Smooth muscle cell of the brain vasculature (primary cell): ENCODE data around the gene PTGR1.
"Not testable (repeated sequence)": the region's sequence is repeated elsewhere in the genome, so short reads cannot be mapped to it uniquely, and the experiment has no call there.

ENCODE experiments used
- DNase-seq: peaks from one replicate; pipeline ENCODE4 v3.0.0-alpha.2; 2012; ENCODE audit warnings: low read depth, low spot score

Gene PTGR1

DNA sequence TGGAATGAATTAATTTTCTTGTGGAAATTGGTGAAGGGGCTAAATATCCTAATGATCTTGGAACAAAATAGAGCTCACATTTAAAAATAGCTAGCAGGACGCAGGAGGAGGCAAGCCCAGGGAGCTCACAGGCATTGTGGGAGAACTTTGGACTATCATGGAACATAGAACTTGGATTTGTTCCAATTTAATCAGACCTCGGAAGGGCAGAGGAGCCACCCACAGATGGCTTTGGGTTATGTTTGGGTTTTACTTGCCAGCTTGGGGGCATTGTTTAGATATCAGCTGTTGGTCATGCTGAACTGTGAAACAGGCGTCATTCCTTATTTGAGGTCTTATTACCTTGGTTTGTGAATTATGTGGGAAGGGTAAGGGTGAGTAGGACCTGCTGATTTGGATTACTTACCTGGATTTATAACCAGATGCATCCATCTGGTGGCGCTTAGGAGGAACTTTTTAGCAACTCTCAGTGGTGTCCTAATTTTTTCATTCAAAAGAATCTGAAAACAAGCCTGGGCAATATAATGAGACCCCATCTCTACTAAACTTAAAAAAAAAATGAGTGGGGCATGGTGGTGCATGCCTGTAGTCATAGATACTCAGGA lies 14.1 kb upstream of the PTGR1 start:
- no peak for DNase-seq

DNA sequence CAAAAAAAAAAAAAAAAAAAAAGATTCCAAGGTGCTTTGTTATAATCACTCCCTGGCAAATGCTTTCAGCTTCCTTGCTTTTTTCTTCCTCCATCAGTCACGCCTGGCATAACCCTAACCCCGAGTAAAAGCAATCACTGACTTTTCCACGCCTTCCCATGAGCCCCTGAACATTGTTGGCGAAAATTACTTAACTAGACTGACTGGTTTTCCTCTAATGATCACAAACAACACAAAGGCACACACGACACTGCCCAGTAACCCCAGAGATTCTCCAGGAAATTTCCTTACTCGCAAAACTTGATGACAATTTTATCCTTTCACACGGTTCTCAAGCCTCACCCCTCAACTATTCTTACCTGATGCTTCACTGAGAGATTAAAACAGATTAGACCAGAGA lies 11.4 kb upstream of the PTGR1 start:
- DNase-seq: no peak

DNA sequence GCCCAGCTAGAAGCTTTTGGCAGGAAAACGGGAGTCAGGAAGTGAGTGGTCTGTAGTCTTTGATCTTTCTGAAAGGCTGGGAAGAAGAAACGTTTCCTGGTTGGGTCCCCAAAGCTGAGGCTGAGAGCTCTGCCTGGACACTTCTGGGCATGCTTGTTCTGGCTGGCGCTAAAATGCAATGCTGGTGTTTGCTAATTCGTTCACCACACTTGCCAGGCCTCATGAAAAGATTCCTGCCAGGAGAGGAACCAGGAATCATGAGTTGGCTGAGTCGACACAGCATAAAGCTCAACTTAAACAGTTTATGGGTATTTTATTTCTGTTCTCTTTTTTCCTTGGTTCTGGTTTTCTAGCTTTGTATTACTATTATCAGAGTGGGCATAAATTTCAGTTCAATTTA lies 10.7 kb upstream of the PTGR1 start:
- no peak for DNase-seq

DNA sequence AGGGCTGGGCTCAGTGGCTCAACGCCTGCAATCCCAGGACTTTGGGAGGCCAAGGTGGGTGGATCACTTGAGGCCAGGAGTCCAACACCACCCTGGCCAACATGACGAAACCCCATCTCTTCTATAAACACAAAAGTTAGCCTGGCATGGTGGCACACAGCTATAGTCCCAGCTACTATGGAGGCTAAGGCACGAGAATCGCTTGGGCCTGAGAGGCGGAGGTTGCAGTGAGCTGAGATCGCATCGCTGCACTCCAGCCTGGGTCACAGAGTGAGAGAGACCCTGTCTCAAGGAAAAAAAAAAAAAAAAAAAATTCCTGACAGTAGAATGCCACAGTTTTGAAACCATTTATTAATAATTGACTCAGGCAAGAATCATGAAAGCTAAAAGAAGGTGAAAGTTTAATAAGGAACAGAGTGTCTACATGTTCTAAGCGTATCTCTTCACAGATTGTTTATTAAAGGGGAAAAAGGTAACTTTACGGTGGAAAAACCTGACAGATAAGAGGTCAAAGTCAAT lies 5.7 kb upstream of the PTGR1 start:
- DNase-seq: no peak

DNA sequence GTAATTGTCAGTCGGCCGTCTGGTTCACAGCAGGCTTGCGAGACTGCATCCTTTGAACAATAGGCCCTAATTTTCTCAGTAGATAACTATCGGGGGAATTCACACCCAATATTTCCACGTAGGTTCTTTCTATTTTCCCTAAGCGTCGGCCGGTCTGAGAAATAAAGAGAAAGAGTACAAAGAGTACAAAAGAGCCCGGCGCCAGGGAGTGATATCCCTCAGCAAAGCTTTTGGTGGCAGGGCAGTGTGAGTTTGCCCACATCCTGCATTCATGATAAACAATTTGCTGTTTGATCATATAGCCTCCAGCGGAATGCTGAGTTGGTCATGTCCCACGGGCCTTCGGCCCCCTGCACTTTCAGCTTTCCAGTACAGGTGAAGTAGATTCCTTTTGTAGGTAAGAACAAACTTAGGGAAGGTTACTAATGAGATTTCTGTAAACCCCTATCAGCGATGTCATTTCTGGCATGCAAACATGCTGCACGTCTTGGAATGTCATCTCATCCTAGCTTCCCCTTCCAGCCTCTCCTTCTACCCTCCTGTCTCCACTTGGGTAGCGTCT lies 4.7 kb upstream of the PTGR1 start:
- DNase-seq: no peak

DNA sequence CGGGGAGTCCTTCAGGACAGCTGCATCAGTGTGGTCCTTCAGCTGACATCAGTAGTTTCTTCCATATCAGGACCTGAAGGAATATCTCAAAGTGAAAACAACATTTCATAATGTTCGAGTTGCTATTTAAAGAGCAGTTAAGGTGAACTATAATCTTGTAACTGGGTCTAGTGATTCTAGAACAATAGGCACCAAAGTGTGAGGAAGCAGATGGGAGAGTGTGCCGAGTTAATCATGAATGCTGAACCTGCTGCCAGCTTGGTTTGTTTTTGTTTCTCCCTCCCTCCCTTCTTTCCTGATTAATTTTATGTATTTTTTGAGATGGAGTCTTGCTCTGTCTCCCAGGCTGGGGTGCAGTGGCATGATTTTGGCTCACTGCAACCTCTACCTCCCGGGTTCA lies 3.6 kb upstream of the PTGR1 start:
- DNase-seq: no peak

DNA sequence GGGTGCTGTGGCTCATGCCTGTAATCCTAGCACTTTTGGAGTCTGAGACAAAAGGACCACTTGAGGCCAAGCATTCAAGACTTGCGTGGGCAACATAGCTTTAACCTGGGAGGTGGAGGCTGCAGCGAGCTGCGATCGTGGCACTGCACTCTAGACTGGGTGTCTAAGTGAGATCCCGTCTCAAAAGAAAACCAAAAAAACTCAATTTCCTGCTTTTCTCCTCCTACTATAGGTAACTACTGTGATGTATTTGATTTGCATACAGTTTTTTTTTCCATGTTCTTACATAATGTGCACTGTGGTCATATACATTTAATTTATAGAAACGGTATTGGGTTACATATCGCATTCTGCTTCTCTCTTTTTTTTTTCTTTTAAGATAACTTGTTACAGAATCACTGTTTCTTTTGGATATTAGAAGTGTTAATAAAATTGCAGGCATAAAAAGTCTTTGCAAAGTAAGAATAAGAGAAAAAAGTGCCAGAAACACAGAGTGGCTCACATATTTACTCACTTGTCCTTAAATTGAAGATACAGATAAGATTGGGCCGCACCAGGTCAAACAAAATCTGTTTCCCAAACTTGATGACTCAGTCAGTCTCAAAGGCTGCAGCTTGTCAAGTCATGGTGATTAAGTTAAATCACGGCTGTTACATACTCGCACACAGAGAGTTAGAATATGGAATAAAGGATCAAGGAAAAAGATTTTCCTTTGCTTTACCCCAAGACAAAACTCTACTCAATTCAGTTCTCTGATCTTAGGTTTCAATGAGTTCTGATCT lies 2.0 kb upstream of the PTGR1 start:
- no peak for DNase-seq

DNA sequence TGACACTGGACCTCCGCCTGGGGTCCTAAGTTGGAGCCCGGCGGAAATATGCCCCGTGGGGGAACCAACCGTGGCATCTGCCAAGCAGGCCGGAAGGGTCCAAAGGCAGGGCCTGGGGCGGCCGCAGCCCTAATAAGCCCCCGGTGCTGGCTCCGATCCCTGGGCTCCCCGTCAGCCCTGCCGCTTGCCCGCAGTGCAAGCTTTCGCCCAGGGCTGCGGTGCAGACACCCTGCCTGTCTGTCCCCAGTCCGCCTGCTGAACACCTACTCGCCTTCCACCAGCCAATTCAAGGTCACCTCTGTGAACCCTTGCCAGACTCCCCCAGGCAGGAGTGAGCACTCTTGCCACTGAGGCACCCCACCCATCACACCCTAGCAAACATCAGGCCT lies 502 bp upstream of the PTGR1 start:
- DNase-seq: no peak

DNA sequence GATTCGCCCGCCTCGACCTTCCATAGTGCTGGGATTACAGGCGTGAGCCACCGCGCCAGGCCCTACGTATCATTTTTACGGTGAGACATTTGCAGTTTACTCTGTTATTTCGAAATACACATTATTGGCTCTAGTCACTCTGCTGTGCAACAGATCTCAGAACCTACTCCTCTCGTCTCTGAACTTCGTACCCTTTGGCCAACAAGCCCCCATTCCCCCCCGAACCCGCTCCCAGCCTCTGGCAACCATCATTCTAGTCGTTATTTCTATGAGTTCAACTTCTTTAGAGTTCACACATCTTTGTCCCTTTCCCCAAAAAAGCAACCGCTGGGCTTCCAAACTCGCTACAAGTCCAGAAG lies 735 bp downstream of the PTGR1 start:
- DNase-seq: no peak

DNA sequence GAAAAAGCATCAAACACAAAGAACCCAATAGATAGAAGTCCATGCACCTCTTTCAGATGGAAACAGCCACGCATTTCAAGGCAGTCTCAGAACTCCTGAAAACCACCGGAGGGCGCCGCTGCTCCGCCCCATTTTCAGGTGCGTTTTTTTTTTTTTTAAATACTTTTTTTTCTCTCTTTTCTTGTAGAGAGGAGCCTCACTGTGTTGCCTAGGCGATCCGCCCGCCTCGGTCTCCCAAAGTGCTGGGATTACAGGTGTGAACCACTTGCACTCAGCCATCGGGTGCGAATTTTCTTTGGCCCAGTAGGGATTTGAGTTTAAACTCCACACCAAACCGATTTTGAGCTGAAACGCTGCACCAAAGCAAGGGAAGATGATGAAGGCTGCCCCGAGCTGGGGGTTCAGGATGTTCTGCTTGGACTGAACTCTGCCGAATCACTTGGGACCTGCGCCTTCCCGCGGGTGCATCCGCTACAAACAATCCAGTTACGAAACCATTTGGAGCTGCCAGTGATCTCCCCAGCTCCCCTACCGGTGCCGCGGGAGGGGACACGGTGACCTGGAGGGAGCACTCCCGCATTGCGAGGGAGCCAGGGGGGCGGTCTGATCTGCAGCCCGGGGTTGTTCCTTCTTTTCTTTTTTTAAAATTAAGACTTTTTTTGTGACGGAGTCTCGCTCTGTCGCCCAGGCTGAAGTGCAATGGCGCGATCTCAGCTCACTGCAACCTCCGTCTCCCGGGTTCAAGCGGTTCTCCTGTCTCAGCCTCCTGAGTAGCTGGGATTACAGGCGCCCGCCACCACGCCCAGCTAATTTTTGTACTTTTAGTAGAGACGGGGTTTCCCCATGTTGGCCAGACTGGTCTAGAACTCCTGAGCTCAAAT lies 1.4 kb downstream of the PTGR1 start:
- no peak for DNase-seq

DNA sequence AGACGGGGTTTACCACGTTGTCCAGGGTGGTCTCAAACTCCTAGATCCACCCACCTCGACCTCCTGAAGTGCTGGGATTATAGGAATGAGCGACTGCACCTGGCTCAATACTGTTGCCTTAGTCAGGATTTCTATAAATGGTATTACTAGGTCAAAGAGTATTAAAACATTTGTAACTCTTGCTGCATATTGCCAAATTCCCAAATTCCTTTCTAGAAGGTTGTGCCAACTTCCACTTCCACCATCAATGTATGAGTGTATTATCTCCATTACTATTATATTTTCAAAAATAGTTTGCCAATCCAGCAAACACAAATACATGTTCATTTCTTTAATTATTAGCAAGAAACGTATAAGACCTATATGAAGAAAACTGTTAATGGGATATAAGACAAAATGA lies 10.6 kb downstream of the PTGR1 start:
- no peak for DNase-seq

DNA sequence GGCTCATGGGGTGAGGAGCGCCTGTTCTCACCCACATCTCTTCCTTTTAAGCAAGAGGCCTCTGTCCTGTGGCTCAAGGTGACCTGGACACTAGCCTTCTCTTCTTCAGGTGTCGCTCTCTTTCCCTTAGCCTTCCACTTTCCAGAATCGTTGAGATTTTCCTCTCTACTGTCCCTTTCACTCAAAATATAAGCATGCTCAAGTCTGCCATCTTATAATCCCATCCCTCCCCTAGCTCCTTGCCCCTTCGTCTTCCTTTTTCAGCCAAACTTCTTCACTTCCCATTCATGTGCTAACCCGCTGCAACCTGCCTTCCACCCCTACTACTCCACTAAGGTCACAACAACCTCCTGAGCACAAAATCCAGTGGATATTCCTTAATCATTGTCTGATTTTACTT lies 13.1 kb downstream of the PTGR1 start:
- DNase-seq: no peak

DNA sequence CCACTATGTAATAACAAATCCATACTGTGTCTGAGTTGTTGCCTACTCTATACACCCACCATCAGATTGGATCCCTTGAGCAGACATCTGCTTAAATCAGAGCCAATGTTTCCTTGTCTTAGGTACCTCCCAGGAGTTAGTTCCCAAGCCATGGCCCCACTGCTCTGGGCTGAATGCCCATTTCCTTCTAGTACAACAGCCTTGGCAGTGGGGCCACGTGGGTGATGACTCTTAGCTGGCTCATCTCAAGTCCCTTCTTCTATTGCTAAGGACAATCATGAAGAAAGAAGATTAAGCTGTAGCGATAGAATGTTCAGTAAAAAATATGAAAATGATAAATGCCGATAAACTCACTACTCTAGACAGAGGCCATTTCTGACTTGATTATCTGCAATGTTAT lies 16.6 kb downstream of the PTGR1 start:
- no peak for DNase-seq

DNA sequence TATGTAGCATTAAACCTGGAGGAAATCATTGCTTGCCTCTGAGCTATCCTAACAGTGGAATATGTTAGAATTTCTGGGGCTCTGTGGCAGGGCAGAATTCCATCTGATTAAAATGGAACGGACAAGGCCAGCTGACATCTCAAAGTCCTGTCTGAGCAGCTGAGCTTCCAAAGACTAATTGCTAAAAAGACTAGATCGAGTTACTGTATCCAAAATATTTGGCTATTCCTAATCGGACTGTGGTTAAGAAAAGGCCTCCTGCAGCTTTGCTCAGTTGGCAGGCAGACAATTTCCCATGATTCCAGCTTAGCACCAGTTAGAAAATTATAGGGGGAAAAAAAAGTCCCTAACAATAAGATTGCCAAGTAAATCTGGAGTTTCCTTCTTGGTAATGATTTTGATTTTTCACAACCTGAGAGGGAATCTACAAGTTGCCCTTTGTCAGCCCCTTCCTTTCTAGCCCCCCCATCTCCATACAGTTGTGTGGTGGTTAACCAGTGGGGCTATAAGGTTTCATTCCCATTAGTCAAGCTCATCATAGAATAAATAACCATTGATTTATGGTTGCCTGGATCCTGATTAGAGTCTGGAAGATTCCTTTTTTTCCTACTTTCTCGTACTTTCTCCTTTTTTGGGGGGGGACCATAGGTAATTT lies 26.4 kb downstream of the PTGR1 start:
- DNase-seq: peak; percentile 49

DNA sequence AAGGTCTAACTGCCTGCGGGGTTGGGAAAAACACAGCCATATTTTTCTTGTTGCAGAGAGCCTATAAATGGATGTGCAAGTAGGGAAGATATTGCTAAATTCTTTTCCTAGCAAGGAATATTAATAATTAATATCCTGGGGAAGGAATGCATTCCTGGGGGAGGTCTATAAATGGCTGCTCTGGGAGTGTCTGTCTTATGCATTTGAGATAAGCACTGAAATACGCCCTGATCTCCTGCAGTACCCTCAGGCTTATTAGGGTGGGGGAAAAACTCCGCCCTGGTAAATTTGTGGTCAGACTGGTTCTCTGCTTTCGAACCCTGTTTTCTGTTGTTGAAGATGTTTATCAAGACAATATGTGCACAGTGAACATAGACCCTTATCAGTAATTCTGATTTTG lies 31.3 kb downstream of the PTGR1 start:
- not testable (repeated sequence) for DNase-seq

DNA sequence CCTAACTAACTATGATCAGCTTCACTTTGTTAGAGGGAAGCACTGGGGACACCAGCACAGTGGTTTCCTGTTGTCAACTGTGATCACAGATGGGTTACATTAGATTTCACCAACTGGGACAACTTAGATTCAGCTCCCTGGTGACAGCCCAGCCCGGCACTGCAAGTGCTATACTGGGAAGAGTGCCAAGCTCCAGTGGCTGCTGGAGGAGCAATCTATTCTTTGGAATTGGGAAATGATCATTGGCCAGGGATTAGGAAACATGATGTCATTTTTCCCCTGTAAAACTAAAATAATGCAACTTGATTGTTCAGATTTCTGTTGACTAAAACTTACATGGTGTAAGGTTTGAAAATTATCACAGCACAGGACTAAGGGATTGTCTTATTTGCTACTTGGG lies 33.2 kb downstream of the PTGR1 start:
- no peak for DNase-seq

DNA sequence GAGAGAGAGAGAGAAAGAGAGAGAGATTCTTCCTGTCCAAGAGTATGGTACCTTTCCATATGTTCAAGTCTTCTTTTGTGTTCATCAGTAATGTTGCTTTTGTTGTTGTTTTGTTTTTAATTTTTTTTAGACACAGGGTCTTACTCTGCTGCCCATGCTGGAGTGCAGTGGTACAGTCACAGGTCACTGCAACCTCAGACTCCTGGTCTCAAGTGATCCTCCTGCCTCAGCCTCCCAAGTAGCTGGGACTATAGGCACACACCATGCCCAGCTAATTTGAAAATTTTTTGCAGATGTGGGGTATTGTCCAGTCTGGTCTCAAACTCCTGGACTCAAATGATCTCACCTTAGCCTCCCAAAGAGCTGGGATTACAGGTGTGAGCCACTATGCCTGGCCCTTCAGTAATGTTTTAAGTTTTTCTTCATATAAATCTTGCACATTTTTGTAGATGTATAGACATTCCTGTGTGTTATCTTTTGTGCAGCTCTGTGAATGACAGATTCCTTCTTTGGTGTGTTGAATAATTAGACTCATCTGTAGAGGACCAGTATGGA lies 38.2 kb downstream of the PTGR1 start:
- DNase-seq: no peak

DNA sequence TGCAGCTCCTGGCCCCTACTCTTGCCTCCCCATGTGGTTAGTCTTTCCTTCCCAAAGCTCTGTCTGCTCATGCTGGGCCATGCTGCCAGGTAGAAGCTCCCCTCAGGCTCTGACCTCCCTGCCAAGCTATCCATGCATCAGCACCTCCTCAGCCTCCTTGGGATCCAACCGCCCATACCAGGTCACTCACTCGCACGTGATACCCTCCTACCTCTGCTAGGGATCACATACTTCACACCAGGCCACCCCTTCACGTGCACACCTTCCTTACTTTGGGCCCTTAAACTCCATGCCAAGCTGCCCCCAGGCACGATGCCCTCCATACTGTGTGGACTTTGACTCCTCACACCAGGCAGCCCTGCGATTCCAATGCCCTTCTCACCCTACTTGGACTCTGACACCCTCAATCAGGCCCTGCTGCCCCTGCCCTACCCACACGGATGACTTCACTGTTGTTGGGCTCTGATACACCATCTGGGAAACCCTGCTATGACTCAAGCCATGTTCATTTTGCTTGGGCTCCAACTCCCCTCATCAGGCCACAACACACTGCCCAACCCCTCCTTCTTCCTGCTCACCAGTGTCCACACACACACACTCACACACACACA lies 40.3 kb downstream of the PTGR1 start:
- no peak for DNase-seq

DNA sequence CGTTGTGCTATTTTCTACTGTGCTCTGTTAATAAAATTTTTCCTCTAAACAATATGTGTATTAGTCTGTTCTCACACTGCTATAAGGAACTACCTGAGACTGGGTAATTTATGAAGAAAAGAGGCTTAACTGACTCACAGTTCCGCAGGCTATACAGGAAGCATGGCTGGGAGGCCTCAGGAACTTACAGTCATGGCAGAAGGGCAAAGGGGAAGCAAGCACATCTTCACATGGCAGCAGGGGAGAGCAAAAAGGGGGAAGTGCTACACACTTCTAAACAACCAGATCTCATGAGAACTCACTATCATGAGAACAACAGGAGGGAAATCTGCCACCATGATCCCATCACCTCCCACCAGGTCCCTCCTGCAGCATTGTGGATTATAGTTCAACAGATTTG lies 44.0 kb downstream of the PTGR1 start:
- not testable (repeated sequence) for DNase-seq

DNA sequence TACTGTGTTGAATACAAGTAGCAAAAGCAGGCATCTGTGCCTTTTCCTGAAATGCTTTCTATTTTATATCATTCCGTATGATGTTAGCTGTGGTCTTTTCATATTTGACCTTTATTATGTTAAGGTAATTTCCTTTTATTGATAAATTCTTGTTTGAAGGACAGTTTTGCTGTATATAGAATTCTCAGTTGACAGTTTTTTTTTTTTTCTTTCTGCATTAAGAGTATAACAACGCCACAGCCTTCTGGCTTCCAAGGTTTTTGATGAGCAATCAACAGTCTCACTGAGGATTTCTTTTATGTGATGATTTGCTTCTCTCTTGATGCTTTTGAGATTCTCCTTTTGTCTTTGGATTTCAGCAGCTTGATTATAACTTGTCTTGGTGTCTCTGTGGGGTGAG lies 50.8 kb downstream of the PTGR1 start:
- DNase-seq: no peak
